Parathyroid adenoma (tissue), 2 donors: ENCODE results near the gene BRD3.
A peak's percentile ranks its signal among the peaks of the same experiment; 100 is the strongest.
"Not testable (repeated sequence)": the region's sequence is repeated elsewhere in the genome, so short reads cannot be mapped to it uniquely, and the experiment has no call there.

Experiments used
- H2AFZ ChIP-seq: fragments of 300-600 bp; sonication (generic); one replicate; pipeline ENCODE4 v1.7.0; 2017; ENCODE audit warnings: antibody characterized with exemption, mild to moderate bottlenecking
- H3K27ac ChIP-seq: fragments of 300-600 bp; sonication (generic); one replicate; pipeline ENCODE4 v1.7.0; 2017
- H3K27me3 ChIP-seq: fragments of 300-600 bp; sonication (generic); one replicate; pipeline ENCODE4 v1.7.0; 2017; ENCODE audit warnings: low read length; ENCODE audit not compliant: control insufficient read depth, insufficient read depth
- H3K36me3 ChIP-seq: fragments of 300-600 bp; sonication (generic); one replicate; pipeline ENCODE4 v1.7.0; 2017; ENCODE audit warnings: low read length; ENCODE audit not compliant: control insufficient read depth, insufficient read depth
- H3K4me1 ChIP-seq: fragments of 300-600 bp; sonication (generic); one replicate; pipeline ENCODE4 v1.7.0; 2017; ENCODE audit warnings: control low read depth
- H3K4me2 ChIP-seq: fragments of 300-600 bp; sonication (generic); one replicate; pipeline ENCODE4 v1.7.0; 2017; ENCODE audit warnings: low read length
- H3K4me3 ChIP-seq: fragments of 300-600 bp; sonication (generic); one replicate; pipeline ENCODE4 v1.7.0; 2017; ENCODE audit warnings: low read depth, low read length
- H3K79me2 ChIP-seq: fragments of 300-600 bp; sonication (generic); one replicate; pipeline ENCODE4 v1.7.0; 2017; ENCODE audit warnings: control low read depth
- H3K9ac ChIP-seq: fragments of 300-600 bp; sonication (generic); one replicate; pipeline ENCODE4 v1.7.0; 2017; ENCODE audit warnings: mild to moderate bottlenecking
- H3K9me3 ChIP-seq: fragments of 300-600 bp; sonication (generic); one replicate; pipeline ENCODE4 v1.7.0; 2017; ENCODE audit warnings: low read length; ENCODE audit not compliant: control insufficient read depth
- TF ChIP-seq, protein P1 (sequence below): fragments of 300-600 bp; sonication (generic); IDR thresholded peaks from one replicate; pipeline ENCODE4 v1.7.0; 2017; ENCODE audit warnings: antibody characterized with exemption, mild to moderate bottlenecking
- donor health status: primary hyperparathyroidism.

The BRD3 gene

DNA sequence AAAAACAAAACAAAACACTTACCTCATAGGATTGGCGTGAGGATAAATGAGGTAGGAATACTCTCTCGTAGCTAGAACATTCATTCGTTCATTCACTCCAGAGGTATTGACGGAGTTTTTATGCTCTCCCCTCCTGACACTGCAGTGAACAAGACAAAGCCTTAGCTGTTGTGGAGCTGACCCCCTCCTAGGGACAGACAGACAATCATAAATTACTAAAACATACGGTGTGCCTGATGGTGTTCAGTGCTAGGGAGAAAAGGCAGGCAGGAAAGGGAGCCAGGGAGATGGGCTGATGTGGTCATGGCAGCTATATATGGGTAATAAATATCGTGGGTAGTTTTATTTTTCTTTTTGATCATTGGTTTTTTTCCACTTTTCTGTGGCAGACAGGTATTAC, 5.7 kb upstream of the BRD3 start:
- no peaks in the 10 kb centered on the region for H3K27me3 ChIP-seq
- TF ChIP-seq, protein P1, sequence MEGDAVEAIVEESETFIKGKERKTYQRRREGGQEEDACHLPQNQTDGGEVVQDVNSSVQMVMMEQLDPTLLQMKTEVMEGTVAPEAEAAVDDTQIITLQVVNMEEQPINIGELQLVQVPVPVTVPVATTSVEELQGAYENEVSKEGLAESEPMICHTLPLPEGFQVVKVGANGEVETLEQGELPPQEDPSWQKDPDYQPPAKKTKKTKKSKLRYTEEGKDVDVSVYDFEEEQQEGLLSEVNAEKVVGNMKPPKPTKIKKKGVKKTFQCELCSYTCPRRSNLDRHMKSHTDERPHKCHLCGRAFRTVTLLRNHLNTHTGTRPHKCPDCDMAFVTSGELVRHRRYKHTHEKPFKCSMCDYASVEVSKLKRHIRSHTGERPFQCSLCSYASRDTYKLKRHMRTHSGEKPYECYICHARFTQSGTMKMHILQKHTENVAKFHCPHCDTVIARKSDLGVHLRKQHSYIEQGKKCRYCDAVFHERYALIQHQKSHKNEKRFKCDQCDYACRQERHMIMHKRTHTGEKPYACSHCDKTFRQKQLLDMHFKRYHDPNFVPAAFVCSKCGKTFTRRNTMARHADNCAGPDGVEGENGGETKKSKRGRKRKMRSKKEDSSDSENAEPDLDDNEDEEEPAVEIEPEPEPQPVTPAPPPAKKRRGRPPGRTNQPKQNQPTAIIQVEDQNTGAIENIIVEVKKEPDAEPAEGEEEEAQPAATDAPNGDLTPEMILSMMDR: no peak

DNA sequence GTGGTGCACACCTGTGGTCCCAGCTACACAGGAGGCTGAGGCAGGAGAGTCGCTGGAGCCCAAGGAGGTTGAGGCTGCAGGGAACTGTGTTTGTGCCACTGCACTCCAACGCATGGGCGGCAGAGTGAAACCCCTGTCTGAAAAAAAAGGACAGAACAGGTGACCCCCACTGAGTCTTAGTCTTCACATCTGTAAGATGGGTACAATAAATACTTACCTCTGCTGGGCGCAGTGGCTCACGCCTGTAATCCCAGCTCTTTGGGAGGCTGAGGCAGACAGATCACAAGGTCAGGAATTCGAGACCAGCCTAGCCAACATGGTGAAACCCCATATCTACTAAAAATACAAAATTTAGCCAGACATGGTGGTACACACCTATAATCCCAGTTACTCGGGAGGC, 4.9 kb upstream of the BRD3 start:
- H3K27me3 ChIP-seq, H2AFZ ChIP-seq, H3K4me3 ChIP-seq, H3K9ac ChIP-seq, H3K36me3 ChIP-seq, H3K27ac ChIP-seq, H3K4me2 ChIP-seq, H3K4me1 ChIP-seq, H3K9me3 ChIP-seq, H3K79me2 ChIP-seq: not testable (repeated sequence)

More for the DNA sequence above, 5.7 kb upstream of the BRD3 start:
- Histone ChIP-seq H3K36me3 (no peaks in the 10 kb centered on the region), H2AFZ (no peak overlapping the region), H3K79me2 (no peaks in the 10 kb centered on the region), H3K27ac (no peak overlapping the region), H3K9ac (no peak overlapping the region), H3K9me3 (no peaks in the 10 kb centered on the region), H3K4me1 (no peaks in the 10 kb centered on the region), H3K4me2 (no peak overlapping the region), H3K4me3 (no peak overlapping the region)

DNA sequence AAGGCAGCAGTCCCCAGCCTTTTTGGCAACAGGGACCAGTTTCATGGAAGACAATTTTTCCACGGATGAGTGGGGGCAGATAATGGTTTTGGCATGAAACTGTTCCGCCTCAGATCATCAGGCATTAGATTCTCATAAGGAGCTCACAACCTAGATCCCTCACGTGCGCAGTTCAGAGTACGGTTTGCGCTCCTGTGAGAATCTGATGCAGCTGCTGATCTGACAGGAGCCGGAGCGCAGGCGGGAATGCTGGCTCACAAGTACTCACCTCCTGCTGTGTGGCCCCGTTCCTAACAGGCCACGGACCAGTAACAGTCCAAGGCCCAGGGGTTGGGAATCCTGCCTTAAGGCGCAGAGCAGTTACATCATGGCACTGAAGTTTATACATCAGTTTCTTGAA, 3.3 kb upstream of the BRD3 start:
- no peak overlapping the region for H3K27ac ChIP-seq
- H3K4me1 ChIP-seq: no peaks in the 10 kb centered on the region
- no peak overlapping the region for H3K9ac ChIP-seq
- H3K9me3 ChIP-seq: no peaks in the 10 kb centered on the region
- H2AFZ ChIP-seq: no peak overlapping the region
- H3K4me3 ChIP-seq: no peak overlapping the region
- no peaks in the 10 kb centered on the region for H3K27me3 ChIP-seq
- TF ChIP-seq, protein P1: no peak
- no peaks in the 10 kb centered on the region for H3K79me2 ChIP-seq
- H3K36me3 ChIP-seq: no peaks in the 10 kb centered on the region
- H3K4me2 ChIP-seq: no peak overlapping the region

DNA sequence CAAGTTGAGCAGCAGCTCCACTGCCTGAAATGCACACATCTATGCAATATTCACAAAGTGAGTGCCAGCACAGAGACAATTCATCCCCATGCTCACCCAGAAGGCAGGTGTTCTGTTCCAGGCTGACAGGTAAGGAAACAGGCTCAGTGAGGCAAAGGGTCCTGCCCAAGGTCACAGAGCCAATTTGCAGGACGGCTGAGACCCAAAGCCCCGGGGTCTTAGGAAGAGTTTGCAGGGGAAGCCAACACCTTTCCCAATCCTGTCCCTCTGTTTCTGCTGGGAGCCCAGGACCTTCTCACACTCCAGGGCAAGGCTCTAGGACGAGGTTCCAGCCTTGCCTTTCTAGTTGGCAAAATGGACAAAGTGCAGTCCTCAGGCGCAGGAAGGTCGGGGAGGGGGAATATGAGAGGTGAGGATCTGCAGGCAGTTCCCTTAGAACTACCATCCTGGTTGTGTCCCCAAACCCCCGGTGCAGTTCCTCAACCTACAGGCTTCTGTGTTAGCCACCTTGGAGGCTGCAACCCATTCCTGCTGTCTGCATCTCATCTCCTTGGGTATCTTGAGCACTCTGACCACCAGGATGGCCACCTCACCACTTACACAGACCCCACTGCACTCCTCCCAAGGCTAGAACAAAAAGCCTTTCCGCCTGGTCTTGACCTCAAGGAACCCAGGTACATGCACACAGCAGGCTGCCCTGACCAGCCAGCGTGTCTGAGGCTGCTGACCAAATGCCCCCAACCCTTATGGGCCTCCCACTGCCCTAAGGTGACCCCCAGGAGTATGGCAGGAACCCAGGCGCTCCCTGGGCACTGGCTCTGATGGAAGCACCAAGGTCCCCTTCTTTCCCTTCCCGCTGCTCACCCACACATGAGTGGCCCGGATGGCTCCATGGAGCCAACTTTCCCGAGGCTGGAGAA, 1.9 kb upstream of the BRD3 start:
- Histone ChIP-seq H3K9me3 (no peaks in the 10 kb centered on the region), H3K27me3 (no peaks in the 10 kb centered on the region), H3K9ac (no peak overlapping the region), H2AFZ (no peak overlapping the region), H3K4me2 (peak overlapping the region; percentile 71), H3K4me1 (peaks cover 4% of the 10 kb centered on the region), H3K4me3 (no peak overlapping the region), H3K36me3 (no peaks in the 10 kb centered on the region), H3K27ac (no peak overlapping the region), H3K79me2 (peaks cover 8% of the 10 kb centered on the region)
- TF ChIP-seq, protein P1: no peak

DNA sequence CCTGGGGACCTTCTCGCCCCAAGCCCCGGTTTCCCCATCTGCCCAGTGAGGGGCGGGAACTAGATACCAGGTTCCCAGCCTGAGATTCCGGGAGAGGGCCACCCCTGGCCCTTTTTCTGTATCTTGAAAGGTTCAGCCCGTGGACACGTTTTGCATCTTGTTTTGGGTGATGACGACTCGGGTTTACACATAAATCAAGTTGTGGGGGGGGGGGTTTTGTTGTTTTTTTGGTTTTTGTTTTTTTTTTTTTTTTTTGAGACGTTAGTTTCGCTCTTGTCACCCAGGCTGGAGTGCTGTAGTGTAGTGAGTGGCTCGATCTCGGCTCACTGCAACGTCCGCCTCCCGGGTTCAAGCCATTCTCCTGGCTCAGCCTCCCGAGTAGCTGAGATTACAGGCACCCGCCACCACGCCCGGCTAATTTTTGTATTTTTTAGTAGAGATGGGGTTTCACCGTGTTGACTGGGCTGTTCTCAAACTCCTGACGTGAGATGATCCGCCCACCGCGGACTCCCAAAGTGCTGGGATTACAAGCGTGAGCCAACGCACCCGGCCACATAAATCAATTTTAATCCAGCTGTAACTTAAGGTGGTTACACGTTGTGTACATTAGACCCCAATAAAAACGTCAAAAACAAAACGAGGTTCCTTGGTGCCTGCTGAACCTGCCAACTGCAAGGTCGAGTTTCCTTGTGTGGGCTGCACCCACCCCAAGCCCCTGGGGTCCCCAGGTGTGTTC, 1.1 kb upstream of the BRD3 start:
- H3K9me3 ChIP-seq: no peaks in the 10 kb centered on the region
- H3K36me3 ChIP-seq: no peaks in the 10 kb centered on the region
- no peaks in the 10 kb centered on the region for H3K27me3 ChIP-seq
- TF ChIP-seq, protein P1: no peak
- H3K4me1 ChIP-seq: peaks cover 4% of the 10 kb centered on the region
- no peak overlapping the region for H3K9ac ChIP-seq
- H3K79me2 ChIP-seq: peaks cover 15% of the 10 kb centered on the region
- H3K27ac ChIP-seq: peak overlapping the region; percentile 32
- H3K4me3 ChIP-seq: peak overlapping the region; percentile 61
- peak overlapping the region; percentile 83 for H2AFZ ChIP-seq
- peak overlapping the region; percentile 71 for H3K4me2 ChIP-seq
